Right lobe of liver (tissue), 6 donors: ENCODE measurements around the gene JAK2. TPM values are rescaled to one million over a fixed set of nuclear protein-coding genes. Genes with fewer than 3 reads are reported as not detected.
"Not testable (repeated sequence)": the region's sequence is repeated elsewhere in the genome, so short reads cannot be mapped to it uniquely, and the experiment has no call there.

ENCODE experiments used
- ATAC-seq, 4 donors: fragments of 200-7000 bp; cut with Tn5 transposase; one replicate each; pipeline ENCODE4 v1.9.1; 2020; ENCODE audit warnings: mild to moderate bottlenecking in 4 of 4, moderate library complexity in 4 of 4
- DNase-seq, 3 donors: peaks; one replicate each; pipeline ENCODE4 v3.0.0-alpha.2; 2020
- H3K27ac ChIP-seq, 3 donors: fragments of 200-600 bp; one replicate each; pipeline ENCODE4 v1.8.0; 2022
- H3K27me3 ChIP-seq, 2 donors: fragments of 200-600 bp; one replicate each; pipeline ENCODE4 v1.8.0; 2022
- H3K36me3 ChIP-seq, 4 donors: fragments of 200-600 bp; sonication (generic) in 1 of 4; one replicate each; pipeline versions ENCODE4 v1.5.1 to v1.8.0; 2017 to 2022; ENCODE audit warnings: control low read depth in 1 of 4
- H3K4me1 ChIP-seq, 4 donors: fragments of 200-600 bp; sonication (generic) in 1 of 4; one replicate each; pipeline versions ENCODE4 v1.5.1 to v1.8.0; 2017 to 2022; ENCODE audit warnings: control low read depth in 1 of 4
- H3K4me3 ChIP-seq, 3 donors: fragments of 200-600 bp; one replicate each; pipeline ENCODE4 v1.8.0; 2022
- H3K9me3 ChIP-seq, 4 donors: fragments of 200-600 bp; sonication (generic) in 1 of 4; one replicate each; pipeline versions ENCODE4 v1.5.1 to v1.8.0; 2017 to 2022; ENCODE audit warnings: control low read depth in 1 of 4
- POLR2A ChIP-seq: fragments of 450-650 bp; IDR thresholded peaks from one replicate; pipeline ENCODE4 v1.6.1; 2017; ENCODE audit warnings: antibody characterized with exemption, mild to moderate bottlenecking
- WGBS: methylation state at CpG from one replicate; pipeline ENCODE4 v1.1.6; 2018; ENCODE audit warnings: low coverage, low lambda C conversion rate; ENCODE audit not compliant: insufficient coverage; ENCODE audit errors: missing lambda C conversion rate; 5-methylcytosine and 5-hydroxymethylcytosine counted together
- intact Hi-C, 2 donors: fragments of 100-400 bp; cut with DNase I; formaldehyde crosslinking; loops; one replicate each; pipeline versions ENCODE4 v1.11.2 to v1.14.1; 2022
- total RNA-seq, 6 experiments: library from RNA; depleted of rRNA in 2 of 6; stranded (reverse); fragments of >200 nt in 2 of 6; fragmentation: NEBNext Ultra II Directional in 3 of 6; extraction: Animal tissue kit (Norgen Biotek cat#: 25700) in 3 of 6; gene quantifications; one replicate each; pipeline versions ENCODE4 v1.1.0 to v1.2.4, GENCODE V29; 2016 to 2023
- TF ChIP-seq, protein P1 (sequence below), 4 donors: fragments of 200-600 bp in 3 of 4; fragments of 450-650 bp in 1 of 4; IDR thresholded peaks; one replicate each; pipeline versions ENCODE4 v1.5.1 to v1.8.0; 2016 to 2022; ENCODE audit warnings: antibody characterized with exemption in 4 of 4, mild to moderate bottlenecking in 2 of 4
- donor health status: DM: no; HTN: yes; CAD: no.
- donor health status: DM: no; HTN: no; CAD: no.
- donor health status: DM: no; HTN: no; CAD: no.
- donor health status: DM: no; HTN: yes; CAD: no.
- donor health status: DM: no; HTN: yes; CAD: no.

Gene JAK2
- total RNA-seq, 6 experiments from 2014 or later = 3.6 to 6.5 (median 4.4) TPM

DNA sequence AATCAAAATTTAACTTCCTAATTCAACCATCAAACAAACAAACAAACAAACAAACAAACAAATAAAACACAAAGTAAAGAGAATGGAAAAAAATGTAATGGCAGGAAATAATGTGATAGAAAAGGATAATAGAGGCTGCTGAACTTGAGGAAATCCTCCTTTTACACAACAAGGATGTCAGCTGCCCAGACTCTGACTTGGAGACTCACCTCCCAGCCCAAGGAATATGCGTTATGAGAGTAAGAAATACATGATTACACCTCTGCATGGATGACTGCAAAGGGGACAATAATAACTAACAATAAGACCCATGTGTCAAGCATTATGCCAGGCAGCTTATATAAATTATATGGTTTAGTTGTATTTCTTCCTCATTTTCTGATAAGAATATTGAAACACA is 46.6 kb upstream of the JAK2 start:
- H3K27ac ChIP-seq = no peak overlapping the region
- TF ChIP-seq, protein P1, sequence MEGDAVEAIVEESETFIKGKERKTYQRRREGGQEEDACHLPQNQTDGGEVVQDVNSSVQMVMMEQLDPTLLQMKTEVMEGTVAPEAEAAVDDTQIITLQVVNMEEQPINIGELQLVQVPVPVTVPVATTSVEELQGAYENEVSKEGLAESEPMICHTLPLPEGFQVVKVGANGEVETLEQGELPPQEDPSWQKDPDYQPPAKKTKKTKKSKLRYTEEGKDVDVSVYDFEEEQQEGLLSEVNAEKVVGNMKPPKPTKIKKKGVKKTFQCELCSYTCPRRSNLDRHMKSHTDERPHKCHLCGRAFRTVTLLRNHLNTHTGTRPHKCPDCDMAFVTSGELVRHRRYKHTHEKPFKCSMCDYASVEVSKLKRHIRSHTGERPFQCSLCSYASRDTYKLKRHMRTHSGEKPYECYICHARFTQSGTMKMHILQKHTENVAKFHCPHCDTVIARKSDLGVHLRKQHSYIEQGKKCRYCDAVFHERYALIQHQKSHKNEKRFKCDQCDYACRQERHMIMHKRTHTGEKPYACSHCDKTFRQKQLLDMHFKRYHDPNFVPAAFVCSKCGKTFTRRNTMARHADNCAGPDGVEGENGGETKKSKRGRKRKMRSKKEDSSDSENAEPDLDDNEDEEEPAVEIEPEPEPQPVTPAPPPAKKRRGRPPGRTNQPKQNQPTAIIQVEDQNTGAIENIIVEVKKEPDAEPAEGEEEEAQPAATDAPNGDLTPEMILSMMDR (IDR thresholded peaks at IDR 0.05) = no peak
- TF ChIP-seq POLR2A = no peak
- DNase-seq (no peak), ATAC-seq (no peak)
- no peaks in the 10 kb centered on the region for H3K9me3 ChIP-seq
- WGBS = 92% methylated on average over 1 of the region's 1 CpG
- intact Hi-C loops = no loop called here
- no peak overlapping the region for H3K4me3 ChIP-seq
- H3K27me3 ChIP-seq = no peaks in the 10 kb centered on the region
- no peaks in the 10 kb centered on the region for H3K36me3 ChIP-seq
- no peaks in the 10 kb centered on the region for H3K4me1 ChIP-seq

DNA sequence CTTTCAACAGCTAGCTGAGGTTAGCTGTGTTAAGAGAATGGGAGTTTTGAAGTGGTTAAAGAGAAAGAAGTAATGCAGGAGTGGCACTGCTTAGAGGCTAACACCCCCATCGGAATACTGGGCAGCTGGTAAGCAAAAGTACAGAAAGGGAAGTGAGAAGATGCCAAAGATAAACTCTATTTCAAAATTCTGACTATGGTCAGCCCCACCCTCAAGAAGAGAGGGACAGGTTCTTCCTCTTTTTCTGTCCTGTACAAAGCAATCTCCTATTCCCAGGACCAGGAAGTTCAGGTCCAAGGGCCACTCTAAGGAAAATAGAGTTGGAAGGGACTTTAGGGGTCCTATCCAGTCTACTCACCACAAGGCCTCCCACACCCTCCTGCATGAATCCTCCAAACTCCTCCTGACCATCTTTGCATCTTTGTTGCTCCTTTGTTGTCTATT is 45.9 kb upstream of the JAK2 start:
- H3K27ac ChIP-seq = no peak overlapping the region
- H3K9me3 ChIP-seq = no peaks in the 10 kb centered on the region
- no peak for DNase-seq
- no peak overlapping the region for H3K4me3 ChIP-seq
- TF ChIP-seq POLR2A = no peak
- TF ChIP-seq, protein P1 (IDR thresholded peaks at IDR 0.05) = no peak
- peak; percentile 59 to 75 (median 62) for ATAC-seq
- H3K4me1 ChIP-seq = no peaks in the 10 kb centered on the region
- no peaks in the 10 kb centered on the region for H3K36me3 ChIP-seq
- intact Hi-C loops = no loop called here
- no peaks in the 10 kb centered on the region for H3K27me3 ChIP-seq
- 63% methylated on average over 1 of the region's 1 CpG for WGBS

DNA sequence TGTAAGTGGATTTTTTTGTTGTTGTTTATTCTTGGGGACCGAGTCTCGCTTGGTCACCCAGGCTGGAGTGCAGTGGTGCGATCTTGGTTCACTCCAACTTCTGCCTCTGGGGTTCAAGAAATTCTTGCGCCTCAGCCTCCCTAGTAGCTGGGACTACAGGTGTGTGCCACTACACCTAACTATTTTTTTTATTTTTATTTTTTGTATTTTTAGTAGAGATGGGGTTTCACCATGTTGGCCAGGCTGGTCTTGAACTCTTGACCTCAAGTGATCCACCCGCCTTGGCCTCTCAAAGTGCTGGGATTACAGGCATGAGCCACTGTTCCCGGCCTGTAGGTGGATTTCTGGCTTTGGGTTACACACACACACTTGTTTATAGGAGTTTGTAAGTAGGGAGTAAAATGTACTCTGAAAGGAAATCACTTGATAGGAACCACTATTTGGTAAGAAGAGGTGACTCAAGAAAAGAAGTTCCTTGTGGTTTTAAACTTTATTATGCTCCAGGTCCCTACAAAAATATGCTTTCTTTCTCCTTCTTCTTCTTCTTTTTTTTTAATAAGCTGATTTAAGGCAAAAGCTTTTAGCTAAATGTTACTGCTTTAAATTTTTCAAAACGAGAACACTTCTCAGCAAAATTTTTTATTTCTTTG is 42.9 kb upstream of the JAK2 start:
- 79% methylated on average over 7 of the region's 7 CpGs for WGBS
- H3K27me3 ChIP-seq, H3K9me3 ChIP-seq, DNase-seq, H3K4me1 ChIP-seq, ATAC-seq, H3K4me3 ChIP-seq, H3K36me3 ChIP-seq, intact Hi-C loops, H3K27ac ChIP-seq: not testable (repeated sequence)

DNA sequence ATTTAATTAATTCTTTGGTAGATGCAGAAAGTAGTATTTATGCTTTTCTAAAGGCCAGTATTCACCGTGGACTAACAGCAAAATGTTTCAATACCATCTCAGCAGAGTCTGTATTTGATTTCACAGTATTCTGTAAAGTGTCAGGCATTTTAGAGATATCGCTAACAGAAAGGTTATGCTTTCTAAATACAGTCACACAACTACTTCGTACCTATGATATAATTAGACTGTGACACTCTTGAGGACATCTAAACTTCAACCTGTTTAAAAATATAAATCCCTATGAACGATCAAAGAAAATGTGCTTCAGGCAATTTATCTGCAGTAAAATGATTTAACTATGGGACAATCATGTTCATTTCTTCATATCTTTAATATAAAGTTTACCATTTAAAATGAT is 41.7 kb upstream of the JAK2 start:
- TF ChIP-seq, protein P1 (IDR thresholded peaks at IDR 0.05) = no peak
- TF ChIP-seq POLR2A = no peak
- H3K4me3 ChIP-seq = no peak overlapping the region
- intact Hi-C loops = no loop called here
- no peaks in the 10 kb centered on the region for H3K36me3 ChIP-seq
- ATAC-seq (no peak), DNase-seq (no peak)
- H3K27ac ChIP-seq = no peak overlapping the region
- H3K4me1 ChIP-seq = no peaks in the 10 kb centered on the region
- WGBS = 89% methylated on average over 4 of the region's 4 CpGs
- no peaks in the 10 kb centered on the region for H3K27me3 ChIP-seq
- no peaks in the 10 kb centered on the region for H3K9me3 ChIP-seq

DNA sequence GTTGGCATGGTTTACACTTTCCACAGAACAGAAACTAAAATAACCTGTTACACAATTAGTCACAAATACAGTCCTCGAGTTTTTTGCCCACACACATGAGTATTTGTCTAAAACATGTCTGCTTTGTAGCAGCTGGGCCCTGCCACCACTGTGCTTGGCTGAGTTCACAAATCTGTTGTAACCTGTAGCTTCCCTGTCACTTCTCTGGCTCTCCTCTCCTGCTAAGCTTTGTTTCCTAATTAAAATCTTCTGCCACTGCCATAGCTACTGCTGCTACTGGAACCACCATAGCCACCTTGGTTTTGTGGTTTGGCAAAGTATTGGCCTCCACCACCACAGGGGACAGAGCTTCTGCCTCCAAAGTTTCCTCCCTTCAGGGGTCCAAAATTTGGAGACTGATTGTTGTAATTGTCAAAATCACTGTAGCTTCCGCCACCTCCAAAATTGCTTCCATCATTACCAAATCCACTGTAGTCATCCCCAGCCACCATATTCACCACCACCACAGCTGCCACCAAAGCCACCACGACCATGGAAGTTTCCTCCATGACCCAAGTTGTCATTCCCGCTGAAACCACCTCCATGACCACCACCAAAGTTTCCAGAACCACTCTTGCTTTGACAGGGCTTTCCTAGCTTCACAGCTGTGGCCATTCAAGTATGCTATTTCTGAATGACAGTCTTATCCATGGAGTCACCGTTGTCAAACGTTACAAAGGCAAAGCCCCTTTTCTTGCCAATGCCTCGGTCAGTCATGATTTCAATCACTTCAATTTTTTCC is 40.5 kb upstream of the JAK2 start:
- H3K9me3 ChIP-seq, H3K4me1 ChIP-seq, intact Hi-C loops, H3K4me3 ChIP-seq, H3K36me3 ChIP-seq, H3K27me3 ChIP-seq, ATAC-seq, H3K27ac ChIP-seq, DNase-seq: not testable (repeated sequence)
- 74% methylated on average over 7 of the region's 7 CpGs for WGBS
